DND-41 (cell line): ENCODE measurements around the gene RNF26.

ENCODE experiments used
- ATAC-seq: fragments of 200-7000 bp; cut with Tn5 transposase; 3 replicates; pipeline ENCODE4 v1.9.1; 2021; ENCODE audit warnings: low read depth; ENCODE audit not compliant: insufficient read depth
- DNase-seq: peaks from one replicate; pipeline ENCODE4 v3.0.0-alpha.2; 2020
- H2AFZ ChIP-seq: 2 replicates; pipeline ENCODE4 v1.6.0; 2012; ENCODE audit warnings: low read depth, low read length
- H3K27ac ChIP-seq: 2 replicates; pipeline ENCODE4 v1.5.1; 2012; ENCODE audit warnings: low read length, inconsistent platforms
- H3K27me3 ChIP-seq: fragments of 200-600 bp; sonication (generic); 2 replicates; pipeline ENCODE4 v1.6.0; 2012; ENCODE audit warnings: low read length, mild to moderate bottlenecking, inconsistent platforms; ENCODE audit not compliant: insufficient read depth, poor library complexity
- H3K36me3 ChIP-seq: 2 replicates; pipeline ENCODE4 v1.5.1; 2012; ENCODE audit warnings: low read length, inconsistent platforms; ENCODE audit not compliant: insufficient read depth
- H3K4me1 ChIP-seq: 2 replicates; pipeline ENCODE4 v1.5.1; 2012; ENCODE audit warnings: mild to moderate bottlenecking, low read length; ENCODE audit not compliant: insufficient read depth
- H3K4me2 ChIP-seq: 2 replicates; pipeline ENCODE4 v1.6.0; 2012; ENCODE audit warnings: mild to moderate bottlenecking, moderate library complexity, low read length, inconsistent platforms; ENCODE audit not compliant: insufficient read depth
- H3K4me3 ChIP-seq, 2 experiments: fragments of 200-600 bp in 1 of 2; shearing (Covaris generic) in 1 of 2; 2 replicates each; pipeline ENCODE4 v1.5.1; 2012 to 2016; ENCODE audit warnings: inconsistent platforms in 2 of 2, low read length in 2 of 2, mild to moderate bottlenecking in 2 of 2, low read depth in 1 of 2, moderate library complexity in 1 of 2
- H3K79me2 ChIP-seq: 2 replicates; pipeline ENCODE4 v1.6.0; 2012; ENCODE audit warnings: low read length, inconsistent platforms; ENCODE audit not compliant: insufficient read depth
- H3K9ac ChIP-seq: 2 replicates; pipeline ENCODE4 v1.6.0; 2012; ENCODE audit warnings: low read depth, mild to moderate bottlenecking, inconsistent platforms, low read length, moderate library complexity
- H3K9me3 ChIP-seq: 2 replicates; pipeline ENCODE4 v1.5.1; 2012; ENCODE audit warnings: low read length, moderate library complexity, mild to moderate bottlenecking, inconsistent platforms; ENCODE audit not compliant: insufficient read depth, severe bottlenecking
- H4K20me1 ChIP-seq: 2 replicates; pipeline ENCODE4 v1.6.0; 2012; ENCODE audit warnings: low read length; ENCODE audit not compliant: insufficient read depth
- CTCF ChIP-seq: IDR thresholded peaks from 2 replicates; pipeline ENCODE4 v1.5.1; 2012; ENCODE audit warnings: borderline replicate concordance, low read length, moderate library complexity, mild to moderate bottlenecking; ENCODE audit not compliant: poor library complexity, severe bottlenecking; ENCODE audit errors: extremely low read depth
- EZH2 ChIP-seq: IDR thresholded peaks from 3 replicates; pipeline ENCODE4 v1.6.1; 2012; ENCODE audit warnings: borderline replicate concordance, low read depth, mild to moderate bottlenecking, moderate library complexity, low read length, inconsistent platforms; ENCODE audit not compliant: severe bottlenecking

Gene RNF26

GRCh38 chr11:119384332-119384731 is 50.0 kb downstream of the RNF26 start:
- Histone ChIP-seq H2AFZ (no peak overlapping the region), H3K36me3 (no peaks in the 10 kb centered on the region), H3K4me2 (no peak overlapping the region), H3K4me1 (peaks cover 19% of the 10 kb centered on the region), H3K79me2 (no peaks in the 10 kb centered on the region), H3K27me3 (peaks cover 17% of the 10 kb centered on the region), H4K20me1 (no peaks in the 10 kb centered on the region), H3K9me3 (no peaks in the 10 kb centered on the region), H3K9ac (no peak overlapping the region), H3K4me3 (no peak overlapping the region), H3K27ac (no peak overlapping the region)
- DNase-seq (no peak), ATAC-seq (no peak)
- no peak for TF ChIP-seq CTCF
- TF ChIP-seq EZH2: no peak
